Nucleus accumbens (tissue), 56 donors: ENCODE data around the gene FBXO28.
"Not testable (repeated sequence)": the region's sequence is repeated elsewhere in the genome, so short reads cannot be mapped to it uniquely, and the experiment has no call there.

Experiments used
- DNase-seq, 56 donors: peaks; one replicate each; lab custom pipeline; 2025; lab: John Stamatoyannopoulos, UW

The FBXO28 gene, protein sequence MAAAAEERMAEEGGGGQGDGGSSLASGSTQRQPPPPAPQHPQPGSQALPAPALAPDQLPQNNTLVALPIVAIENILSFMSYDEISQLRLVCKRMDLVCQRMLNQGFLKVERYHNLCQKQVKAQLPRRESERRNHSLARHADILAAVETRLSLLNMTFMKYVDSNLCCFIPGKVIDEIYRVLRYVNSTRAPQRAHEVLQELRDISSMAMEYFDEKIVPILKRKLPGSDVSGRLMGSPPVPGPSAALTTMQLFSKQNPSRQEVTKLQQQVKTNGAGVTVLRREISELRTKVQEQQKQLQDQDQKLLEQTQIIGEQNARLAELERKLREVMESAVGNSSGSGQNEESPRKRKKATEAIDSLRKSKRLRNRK

GRCh38 chr1:224113918-224114786, at the start of gene FBXO28:
TSS of gene FBXO28 (plus strand) at chr1:224114111. CDS start at chr1:224114130, 19 bp downstream.
- peak; percentile 71 to 98 (median 92) for DNase-seq

GRCh38 chr1:224064150-224064549, 49.8 kb upstream of the FBXO28 start:
- no peak for DNase-seq

DNA sequence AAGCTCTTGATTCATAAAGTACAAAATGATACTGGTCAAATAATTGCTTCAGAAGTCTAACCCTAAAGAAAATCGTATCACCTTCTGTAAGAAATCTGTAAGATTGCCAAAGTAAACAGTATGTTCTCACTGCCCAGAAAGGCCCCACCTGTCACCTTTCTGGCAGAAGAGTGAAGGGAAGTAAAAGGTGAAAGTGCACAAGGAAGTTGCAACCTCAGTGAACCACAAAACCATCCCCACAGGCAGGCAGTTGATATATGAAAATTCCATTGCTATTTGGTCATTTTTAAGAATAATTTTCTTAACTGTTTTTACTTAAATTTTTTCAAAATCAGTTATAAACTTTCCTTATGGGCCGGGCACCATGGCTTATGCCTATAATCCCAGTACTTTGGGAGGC, 48.5 kb upstream of the FBXO28 start:
- no peak for DNase-seq

DNA sequence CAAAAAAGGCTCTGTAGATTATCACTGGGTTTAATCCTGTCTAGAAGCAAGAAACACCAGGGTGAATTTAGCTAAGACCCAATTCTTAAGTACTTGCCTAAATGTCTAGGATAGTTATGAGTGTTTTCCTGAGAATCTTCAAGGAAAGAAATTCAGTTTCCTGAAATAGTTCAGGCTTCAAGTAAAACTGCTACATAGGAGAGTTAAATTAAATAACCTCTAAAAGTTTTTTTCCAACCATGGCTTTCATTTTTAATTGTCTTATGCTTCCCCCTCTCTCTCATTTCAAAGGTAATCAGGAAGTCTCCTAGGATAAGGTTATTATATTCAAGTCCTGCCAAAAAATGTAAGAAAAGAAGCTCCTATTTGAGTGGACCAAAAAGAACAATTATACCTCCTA, 46.7 kb upstream of the FBXO28 start:
- no peak for DNase-seq

DNA sequence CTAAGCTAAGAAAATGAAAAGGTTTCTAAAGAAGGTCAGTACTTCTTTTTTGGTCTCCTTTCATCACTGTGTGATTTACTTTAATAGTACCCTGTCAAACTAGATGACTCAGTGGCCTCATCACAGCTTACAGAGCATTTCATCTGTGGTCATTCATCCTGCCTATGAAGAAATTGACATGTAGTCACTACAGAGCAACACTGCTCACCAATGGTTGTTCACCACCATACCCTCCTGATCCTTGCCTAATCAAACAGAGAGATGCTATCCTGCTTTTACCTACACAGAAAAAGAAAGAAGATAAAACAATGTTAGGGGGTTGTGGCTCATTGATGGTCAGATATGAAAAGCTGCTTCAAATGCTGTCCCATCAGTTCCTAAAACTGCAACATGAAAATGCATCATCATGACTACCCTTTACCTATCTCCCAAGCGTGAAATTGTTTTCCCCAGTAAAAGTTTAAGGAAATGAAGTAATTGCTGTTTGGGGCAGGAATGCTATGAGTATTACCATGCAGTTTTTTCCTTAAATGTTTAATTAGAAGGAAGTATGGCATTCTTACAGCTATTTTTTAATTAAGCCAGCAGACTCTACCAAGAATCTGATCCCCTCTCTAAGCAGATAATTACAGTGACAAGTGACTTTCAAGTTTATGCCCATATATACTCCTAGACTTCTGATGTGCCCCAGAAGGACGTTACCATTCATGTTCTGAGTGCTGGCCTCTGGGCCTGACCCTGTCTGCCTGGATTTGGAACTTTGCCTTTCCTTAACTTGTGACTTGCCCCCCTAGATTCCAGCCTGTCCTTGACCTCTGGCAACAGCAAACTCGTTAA, 46.1 kb upstream of the FBXO28 start:
- DNase-seq = no peak

DNA sequence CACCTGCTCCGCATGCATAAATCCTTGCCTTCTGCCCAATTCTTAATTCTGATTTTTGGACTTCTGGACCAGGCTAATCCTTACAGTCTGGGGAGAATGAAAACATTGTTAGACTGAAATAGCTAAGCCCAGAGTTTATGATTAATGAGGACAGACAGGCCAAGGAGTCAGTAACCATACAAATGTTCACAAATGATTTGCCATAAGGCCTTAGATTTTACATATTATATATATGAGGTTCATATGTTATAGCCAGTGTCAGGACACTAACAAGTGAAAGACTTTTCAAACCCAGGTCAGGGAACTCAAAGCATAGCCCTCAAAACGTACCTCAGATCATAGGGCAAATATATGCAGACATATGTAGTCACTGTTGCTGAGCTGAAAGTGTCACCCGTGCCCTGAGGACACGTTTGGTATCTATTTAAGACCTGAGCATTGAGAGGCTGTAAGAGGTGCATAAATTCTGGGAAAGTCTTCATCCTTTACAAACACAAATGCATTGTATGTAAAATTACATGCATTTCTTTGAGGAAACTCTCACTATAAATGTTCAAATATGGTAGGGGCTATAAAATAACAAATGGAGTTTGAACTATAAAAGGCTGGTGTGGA, 45.3 kb upstream of the FBXO28 start:
- no peak for DNase-seq

- no peak for DNase-seq
Measured at GRCh38 chr1:224069138-224069537, 44.8 kb upstream of the FBXO28 start.

- no peak for DNase-seq
Measured at GRCh38 chr1:224070521-224070920, 43.4 kb upstream of the FBXO28 start.

GRCh38 chr1:224076407-224076806, 37.5 kb upstream of the FBXO28 start:
- DNase-seq = no peak

- DNase-seq = not testable (repeated sequence)
Measured at GRCh38 chr1:224079644-224080043, 34.3 kb upstream of the FBXO28 start.

DNA sequence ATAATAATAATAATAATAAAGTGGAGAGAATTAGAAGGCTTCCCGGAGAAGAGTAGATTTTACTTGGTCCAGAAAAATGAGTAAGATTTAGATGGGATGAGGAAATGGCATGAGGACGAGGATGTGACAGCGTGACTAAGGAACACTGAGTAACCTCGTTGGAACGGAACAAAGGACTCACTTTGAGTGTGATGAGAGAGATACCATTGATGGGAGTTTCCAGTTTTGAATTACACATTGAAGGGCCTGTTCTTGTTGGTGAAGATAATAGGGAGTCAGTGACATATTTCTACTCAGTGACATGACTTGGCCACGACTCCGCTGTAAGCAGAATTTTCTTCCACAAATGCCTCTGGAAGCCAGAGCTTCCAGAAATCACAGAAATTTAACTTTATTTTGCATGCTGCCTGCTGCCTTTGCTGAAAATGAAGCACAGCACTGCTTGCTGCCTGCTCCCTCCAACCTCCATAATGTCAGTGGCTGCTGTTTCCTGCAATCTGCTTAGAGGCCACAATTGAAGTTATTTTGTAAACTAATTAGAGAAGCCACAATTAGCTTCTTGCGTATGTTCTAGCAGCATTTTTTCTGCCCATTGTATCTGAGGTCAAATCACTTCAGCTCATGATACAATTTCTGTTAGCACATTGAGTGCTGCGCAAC, 33.7 kb upstream of the FBXO28 start:
- peak in 8 of 56 donors; percentile 0 to 19 (median 8) for DNase-seq

DNA sequence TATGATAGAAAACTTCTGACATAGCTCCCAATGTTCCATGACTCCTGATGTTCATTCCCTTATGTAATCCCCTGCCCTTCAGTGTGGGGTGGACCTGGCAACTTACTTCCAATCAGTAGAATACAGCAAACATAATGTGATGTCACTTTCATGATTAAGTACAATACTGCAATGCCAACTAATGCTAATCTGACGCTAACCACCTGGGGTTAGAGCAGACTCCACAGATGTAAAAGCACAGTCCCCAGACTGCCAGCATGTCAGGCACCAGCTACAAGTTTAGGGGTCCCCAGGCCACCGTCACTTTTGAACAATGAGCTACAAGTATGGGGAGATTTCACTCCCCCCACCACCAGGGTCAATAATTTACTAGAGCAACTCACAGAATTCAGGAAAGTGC, 32.3 kb upstream of the FBXO28 start:
- no peak for DNase-seq

DNA sequence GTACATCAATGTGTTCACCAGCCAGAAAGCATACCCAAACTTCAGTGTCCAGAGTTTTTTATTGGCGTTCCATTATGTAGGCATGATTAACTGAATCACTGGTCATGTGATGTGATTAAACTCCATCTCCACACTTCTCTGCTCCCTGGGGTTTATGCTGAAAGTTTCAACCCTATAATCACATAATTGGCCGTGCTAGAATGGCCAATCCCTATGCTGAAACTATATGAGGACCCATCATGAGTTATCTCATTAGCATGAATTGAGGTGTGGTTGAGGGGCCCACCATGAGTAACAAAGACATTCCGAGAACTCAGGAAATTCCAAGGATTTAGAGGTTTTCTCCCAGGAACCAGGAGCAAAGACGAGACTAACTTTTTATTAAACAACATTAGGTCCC, 31.8 kb upstream of the FBXO28 start:
- DNase-seq = no peak

GRCh38 chr1:224084867-224085266, 29.0 kb upstream of the FBXO28 start:
- DNase-seq = no peak

DNA sequence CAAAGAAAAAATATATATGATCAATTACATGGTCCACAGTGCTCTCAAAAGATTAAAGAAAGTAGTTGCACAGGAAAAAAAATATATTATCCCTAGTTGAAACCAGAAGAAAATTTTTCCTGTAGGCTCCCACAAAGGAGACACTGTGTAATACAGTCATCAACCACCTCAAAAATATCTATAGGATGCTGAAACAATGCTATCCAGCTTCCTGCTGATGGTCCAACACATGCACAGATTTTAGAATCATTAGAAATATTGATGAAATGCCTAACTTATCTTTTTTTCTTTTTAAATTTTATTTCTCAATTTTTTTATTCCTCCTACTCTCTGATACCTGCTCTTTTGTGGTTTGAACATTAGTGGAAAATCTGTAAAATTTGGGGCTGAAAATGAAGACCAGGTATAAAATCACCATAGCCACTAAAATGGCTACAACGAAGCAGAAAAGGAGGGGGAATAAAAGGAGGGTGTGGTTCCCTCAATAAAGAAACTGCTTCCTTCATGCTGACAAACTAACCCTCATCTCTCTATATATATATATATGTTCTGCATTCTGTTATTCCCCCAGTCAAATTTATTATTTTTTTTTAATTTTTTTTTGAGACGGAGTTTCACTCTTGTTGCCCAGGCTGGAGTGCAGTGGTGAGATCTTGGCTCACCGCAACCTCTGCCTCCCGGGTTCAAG, 28.3 kb upstream of the FBXO28 start:
- no peak for DNase-seq

DNA sequence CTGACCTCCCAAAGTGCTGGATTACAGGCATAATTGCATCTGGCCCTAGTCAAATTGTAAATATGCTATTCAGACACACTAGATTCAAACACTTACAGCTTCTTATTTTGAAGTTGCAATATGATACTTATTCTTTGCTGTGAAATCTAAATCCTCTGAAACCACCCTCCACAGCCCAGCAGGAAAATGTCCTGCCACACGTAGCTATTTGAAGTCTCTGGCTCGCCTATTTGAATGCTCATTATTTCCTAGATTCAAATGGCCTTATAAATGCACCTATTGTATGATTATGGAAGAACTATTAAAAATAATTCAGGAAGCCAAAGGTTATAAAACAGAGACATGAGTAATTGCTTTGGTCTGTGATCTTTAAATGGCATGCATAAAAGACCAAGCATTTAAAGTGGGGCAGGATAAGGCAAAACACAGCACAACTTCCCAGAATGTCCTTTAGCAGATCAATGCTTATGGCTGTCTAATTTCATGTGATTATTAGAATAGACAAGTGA, 26.6 kb upstream of the FBXO28 start:
- DNase-seq = no peak

- no peak for DNase-seq
Measured at GRCh38 chr1:224089583-224089982, 24.3 kb upstream of the FBXO28 start.

- DNase-seq = no peak
Measured at GRCh38 chr1:224090116-224090515, 23.8 kb upstream of the FBXO28 start.

- no peak for DNase-seq
Measured at GRCh38 chr1:224092111-224092510, 21.8 kb upstream of the FBXO28 start.
